GM21367 (cell line): ENCODE results near the gene RGS21.

Experiments used
- ATAC-seq: cut with Tn5 transposase; IDR thresholded peaks from one replicate; pipeline ENCODE4 v1.9.1; 2021; ENCODE audit not compliant: unreplicated experiment

Gene RGS21

GRCh38 chr1:192378276-192378675 is 61.5 kb downstream of the RGS21 start:
- no peak for ATAC-seq

- ATAC-seq = no peak
Observed at GRCh38 chr1:192378878-192379277, 62.1 kb downstream of the RGS21 start.

- ATAC-seq = no peak
Observed at GRCh38 chr1:192379554-192379953, 62.8 kb downstream of the RGS21 start.

- no peak for ATAC-seq
Observed at GRCh38 chr1:192382758-192383157, 66.0 kb downstream of the RGS21 start.

- ATAC-seq = no peak
Observed at GRCh38 chr1:192386051-192386650, 69.4 kb downstream of the RGS21 start.

- ATAC-seq = no peak
Observed at GRCh38 chr1:192395211-192395610, 78.4 kb downstream of the RGS21 start.

- no peak for ATAC-seq
Observed at GRCh38 chr1:192395895-192396294, 79.1 kb downstream of the RGS21 start.

- no peak for ATAC-seq
Observed at GRCh38 chr1:192399161-192399560, 82.4 kb downstream of the RGS21 start.

GRCh38 chr1:192401825-192402224 is 85.0 kb downstream of the RGS21 start:
- ATAC-seq = no peak

GRCh38 chr1:192402571-192402970 is 85.8 kb downstream of the RGS21 start:
- ATAC-seq = no peak

- no peak for ATAC-seq
Observed at GRCh38 chr1:192407206-192407605, 90.4 kb downstream of the RGS21 start.
